Measurements from ENCODE around the gene TLX2. TPM values are rescaled to one million over a fixed set of nuclear protein-coding genes. Genes with fewer than 3 reads are reported as not detected.

Gene TLX2
- total and polyA plus RNA-seq, 3 experiments from 2014 or later, result 0.37 to 0.60 TPM; not detected in 1

GRCh38 chr2:74502147-74502719 is 12.0 kb upstream of the TLX2 start:
- ChIA-PET CTCF (no interaction called here), POLR2A (no interaction called here)
- Mint-ChIP-seq H3K4me3 (peak overlapping the region; percentile 67 to 80 (median 76)), H3K4me1 (peaks cover 51 to 78% (median 60%) of the 10 kb centered on the region in 3 donors), H3K36me3 (peaks cover 7 to 31% (median 21%) of the 10 kb centered on the region in 3 donors), H3K27ac (peak overlapping the region in 3 of 8 donors; percentile 10 to 90 (median 57)), H3K27me3 (peaks cover 41 to 75% of the 10 kb centered on the region in 2 donors), H3K9me3 (peaks cover 0 to 2% (median 0%) of the 10 kb centered on the region in 5 donors)
- no peak for DNase-seq
- H3K4me3 ChIP-seq (ENCODE audit: low read length), result peak overlapping the region; percentile 50
- H3K27me3 ChIP-seq (ENCODE audit: insufficient read depth, low read length, poor library complexity, severe bottlenecking), result peaks cover 20% of the 10 kb centered on the region
- H3K27ac ChIP-seq (ENCODE audit: low read depth, low read length), result peak overlapping the region; percentile 64
- peaks cover 50% of the 10 kb centered on the region for H3K4me1 ChIP-seq (ENCODE audit: insufficient read depth, low read length)
- H3K36me3 ChIP-seq (ENCODE audit: insufficient read depth, low read length), result peaks cover 9% of the 10 kb centered on the region
- no peaks in the 10 kb centered on the region for H3K9me3 ChIP-seq (ENCODE audit: low read length)

GRCh38 chr2:74502720-74503505 is 11.3 kb upstream of the TLX2 start:
- peaks cover 45 to 75% of the 10 kb centered on the region in 2 donors for H3K27me3 Mint-ChIP-seq
- CTCF ChIA-PET, result interaction anchor here (0.9 to 2.1 kb wide), 5 partner anchors 16 to 29 kb away, joined by 3 to 10 read pairs (median 5); partner anchors contain the start of genes AUP1, CCDC142, HTRA2 and TTC31
- H3K9me3 ChIP-seq (ENCODE audit: low read length), result no peaks in the 10 kb centered on the region
- peaks cover 9% of the 10 kb centered on the region for H3K36me3 ChIP-seq (ENCODE audit: insufficient read depth, low read length)
- peak in 1 of 5 donors; percentile 14 for DNase-seq
- H3K27me3 ChIP-seq (ENCODE audit: insufficient read depth, low read length, poor library complexity, severe bottlenecking), result peaks cover 20% of the 10 kb centered on the region
- H3K4me3 Mint-ChIP-seq, result peak overlapping the region; percentile 67 to 80 (median 76)
- POLR2A ChIA-PET, result interaction anchor here (0.5 to 2.4 kb wide), 4 partner anchors 10 to 32 kb away, joined by 3 to 7 read pairs (median 4); partner anchors contain the start of gene DQX1
- H3K9me3 Mint-ChIP-seq, result peaks cover 0 to 4% (median 0%) of the 10 kb centered on the region in 5 donors
- H3K27ac ChIP-seq (ENCODE audit: low read depth, low read length), result peak overlapping the region; percentile 64
- H3K4me3 ChIP-seq (ENCODE audit: low read length), result peak overlapping the region; percentile 50
- peaks cover 9 to 36% (median 24%) of the 10 kb centered on the region in 3 donors for H3K36me3 Mint-ChIP-seq
- H3K27ac Mint-ChIP-seq, result peak overlapping the region in 4 of 8 donors; percentile 5 to 66 (median 43)
- peaks cover 47% of the 10 kb centered on the region for H3K4me1 ChIP-seq (ENCODE audit: insufficient read depth, low read length)
- H3K4me1 Mint-ChIP-seq, result peaks cover 50 to 79% (median 65%) of the 10 kb centered on the region in 3 donors

DNA sequence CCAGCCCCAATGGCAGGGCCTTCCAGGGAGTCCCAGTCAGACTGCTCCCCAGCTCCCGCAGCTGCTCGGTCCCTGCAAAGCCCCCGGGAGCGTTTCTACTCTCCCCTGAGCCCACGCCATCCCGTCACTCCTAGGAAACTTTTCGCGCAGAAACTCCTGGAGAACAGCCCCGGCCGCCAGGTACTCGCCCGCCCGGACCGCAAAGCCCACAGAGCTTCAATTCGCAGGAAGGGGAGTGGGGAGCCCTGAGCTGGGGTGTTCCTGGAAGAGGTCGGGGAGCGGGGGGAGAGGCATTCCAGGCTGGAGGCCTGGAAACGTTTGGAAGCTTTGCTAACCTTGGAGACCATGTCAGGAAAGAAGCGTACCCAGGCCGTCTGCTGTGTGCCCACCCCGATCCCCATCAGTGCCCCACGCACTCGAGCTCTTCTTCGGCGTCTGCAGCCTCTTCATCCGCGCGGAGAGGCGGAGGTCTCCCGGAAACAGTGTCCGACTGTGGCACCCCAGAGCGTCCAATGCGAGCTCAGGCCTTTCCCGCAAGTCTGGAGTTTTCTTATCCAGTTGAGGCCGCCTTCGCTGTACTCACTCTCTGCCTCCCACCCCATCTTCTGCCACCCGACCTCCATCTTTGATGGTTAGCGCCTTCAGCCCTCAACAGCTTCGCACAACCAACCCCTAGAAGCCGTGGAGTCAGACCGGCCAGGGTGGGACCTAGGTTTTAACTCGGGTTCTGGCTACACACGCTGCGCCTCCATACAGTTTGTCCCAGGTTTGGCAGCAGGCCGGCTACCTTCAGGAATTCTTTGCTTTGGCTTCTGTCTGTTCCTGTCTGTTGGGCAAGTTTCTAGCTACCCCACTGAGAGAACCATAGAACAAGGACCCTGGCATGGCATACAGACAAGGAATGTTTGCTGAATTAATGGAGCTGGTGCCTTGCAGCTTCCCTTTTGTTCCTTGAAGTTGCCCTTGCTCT is 10.5 kb upstream of the TLX2 start:
- ChIA-PET CTCF (interaction anchor here (0.9 to 2.1 kb wide), 5 partner anchors 17 to 28 kb away, joined by 3 to 10 read pairs (median 5); partner anchors contain the start of genes AUP1, CCDC142, HTRA2 and TTC31), POLR2A (interaction anchor here (0.9 to 2.4 kb wide), 5 partner anchors 9 to 31 kb away, joined by 3 to 7 read pairs (median 3); partner anchors contain the start of genes AUP1, DQX1, HTRA2 and MRPL53)
- Histone ChIP-seq H3K27me3 (ENCODE audit: insufficient read depth, low read length, poor library complexity, severe bottlenecking) (peaks cover 15% of the 10 kb centered on the region), H3K27ac (ENCODE audit: low read depth, low read length) (peak overlapping the region; percentile 64), H3K4me1 (ENCODE audit: insufficient read depth, low read length) (peaks cover 46% of the 10 kb centered on the region), H3K4me3 (ENCODE audit: low read length) (peak overlapping the region; percentile 50), H3K9me3 (ENCODE audit: low read length) (no peaks in the 10 kb centered on the region), H3K36me3 (ENCODE audit: insufficient read depth, low read length) (peaks cover 9% of the 10 kb centered on the region)
- H3K27ac Mint-ChIP-seq, result peak overlapping the region in 1 of 8 donors; percentile 57
- peaks cover 49 to 79% (median 67%) of the 10 kb centered on the region in 3 donors for H3K4me1 Mint-ChIP-seq
- no peak for DNase-seq
- peaks cover 39 to 69% of the 10 kb centered on the region in 2 donors for H3K27me3 Mint-ChIP-seq
- H3K9me3 Mint-ChIP-seq, result peaks cover 0 to 4% (median 0%) of the 10 kb centered on the region in 5 donors
- peak overlapping the region; percentile 72 to 80 (median 76) for H3K4me3 Mint-ChIP-seq
- H3K36me3 Mint-ChIP-seq, result peaks cover 10 to 33% (median 24%) of the 10 kb centered on the region in 3 donors

GRCh38 chr2:74504591-74504990 is 9.7 kb upstream of the TLX2 start:
- H3K27me3 ChIP-seq (ENCODE audit: insufficient read depth, low read length, poor library complexity, severe bottlenecking), result peaks cover 10% of the 10 kb centered on the region
- H3K4me3 Mint-ChIP-seq, result peak overlapping the region in 6 of 7 donors; percentile 21 to 73 (median 56)
- H3K9me3 Mint-ChIP-seq, result peaks cover 0 to 4% (median 0%) of the 10 kb centered on the region in 5 donors

DNA sequence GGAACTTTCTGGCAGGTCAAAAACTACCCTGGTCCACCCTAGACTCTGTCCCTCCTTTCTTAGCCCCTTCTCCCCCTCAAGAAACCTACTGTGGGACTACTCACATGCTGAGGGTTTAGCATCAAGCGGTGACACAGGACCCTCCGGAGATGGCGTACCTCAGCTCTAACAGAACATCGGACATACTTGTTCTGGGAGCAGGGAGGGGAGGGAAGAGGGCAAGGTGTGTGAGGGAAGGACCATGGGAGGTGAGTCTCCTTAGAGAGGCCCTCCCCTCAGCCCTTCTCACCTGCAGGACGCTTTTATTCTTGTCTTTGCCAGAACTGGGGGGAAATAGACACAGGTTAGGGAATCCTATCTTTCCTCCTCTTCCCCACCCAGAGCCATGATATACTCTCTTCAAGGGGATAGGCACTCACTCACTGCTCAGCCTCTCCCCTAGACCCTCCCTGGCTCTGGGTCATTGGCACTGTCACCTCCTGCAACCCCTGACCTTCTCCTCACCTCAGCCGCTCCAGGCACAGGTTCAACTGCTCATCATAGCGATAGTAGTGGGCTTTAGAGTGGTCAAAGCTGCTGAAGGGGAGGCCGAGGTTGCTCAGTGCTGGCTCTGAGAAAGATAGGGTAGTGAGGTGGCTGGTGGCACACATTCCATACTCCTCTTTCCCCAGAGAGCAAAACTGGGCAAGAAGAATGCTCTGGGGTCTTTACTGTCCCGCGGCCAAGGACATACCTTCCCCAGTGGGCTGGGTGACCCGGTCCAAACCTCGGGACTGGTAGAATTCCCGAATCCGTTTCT is 8.6 kb upstream of the TLX2 start:
- no peaks in the 10 kb centered on the region for H3K9me3 ChIP-seq (ENCODE audit: low read length)
- POLR2A ChIA-PET, result interaction anchor here (0.9 to 2.4 kb wide), 3 partner anchors 7 to 33 kb away, joined by 3 to 7 read pairs (median 3); partner anchors contain the start of gene MRPL53
- H3K4me3 Mint-ChIP-seq, result peak overlapping the region in 5 of 7 donors; percentile 25 to 100 (median 59)
- no peak overlapping the region for H3K27ac ChIP-seq (ENCODE audit: low read depth, low read length)
- H3K27me3 Mint-ChIP-seq, result peaks cover 29 to 62% of the 10 kb centered on the region in 2 donors
- H3K4me1 ChIP-seq (ENCODE audit: insufficient read depth, low read length), result peaks cover 38% of the 10 kb centered on the region
- peaks cover 44 to 68% (median 64%) of the 10 kb centered on the region in 3 donors for H3K4me1 Mint-ChIP-seq
- DNase-seq, result no peak
- peaks cover 10 to 33% (median 24%) of the 10 kb centered on the region in 3 donors for H3K36me3 Mint-ChIP-seq
- no peak overlapping the region for H3K4me3 ChIP-seq (ENCODE audit: low read length)
- H3K27me3 ChIP-seq (ENCODE audit: insufficient read depth, low read length, poor library complexity, severe bottlenecking), result peaks cover 10% of the 10 kb centered on the region
- H3K36me3 ChIP-seq (ENCODE audit: insufficient read depth, low read length), result peaks cover 9% of the 10 kb centered on the region
- CTCF ChIA-PET, result interaction anchor here (1.2 to 2.1 kb wide), 3 partner anchors 10 to 33 kb away, joined by 3 to 6 read pairs (median 4); partner anchors contain the start of genes CCDC142, MRPL53 and TTC31
- H3K27ac Mint-ChIP-seq, result peak overlapping the region in 2 of 8 donors; percentile 50 to 54
- peaks cover 0 to 4% (median 0%) of the 10 kb centered on the region in 5 donors for H3K9me3 Mint-ChIP-seq

More at GRCh38 chr2:74504591-74504990, 9.7 kb upstream of the TLX2 start:
- POLR2A ChIA-PET, result interaction anchor here (1.5 to 2.4 kb wide), 2 partner anchors 8 to 32 kb away, joined by 3 to 7 read pairs; partner anchors contain the start of gene MRPL53
- H3K27me3 Mint-ChIP-seq, result peaks cover 34 to 65% of the 10 kb centered on the region in 2 donors
- H3K36me3 ChIP-seq (ENCODE audit: insufficient read depth, low read length), result peaks cover 9% of the 10 kb centered on the region
- H3K27ac Mint-ChIP-seq, result peak overlapping the region in 1 of 8 donors; percentile 54
- H3K4me3 ChIP-seq (ENCODE audit: low read length), result no peak overlapping the region
- H3K4me1 ChIP-seq (ENCODE audit: insufficient read depth, low read length), result peaks cover 38% of the 10 kb centered on the region
- peaks cover 44 to 74% (median 64%) of the 10 kb centered on the region in 3 donors for H3K4me1 Mint-ChIP-seq
- CTCF ChIA-PET, result interaction anchor here (1.8 to 2.1 kb wide), 3 partner anchors 9 to 27 kb away, joined by 5 to 10 read pairs (median 6); partner anchors contain the start of genes CCDC142 and TTC31
- no peak for DNase-seq
- peak overlapping the region; percentile 16 for H3K27ac ChIP-seq (ENCODE audit: low read depth, low read length)
- peaks cover 10 to 33% (median 24%) of the 10 kb centered on the region in 3 donors for H3K36me3 Mint-ChIP-seq
- H3K9me3 ChIP-seq (ENCODE audit: low read length), result no peaks in the 10 kb centered on the region

DNA sequence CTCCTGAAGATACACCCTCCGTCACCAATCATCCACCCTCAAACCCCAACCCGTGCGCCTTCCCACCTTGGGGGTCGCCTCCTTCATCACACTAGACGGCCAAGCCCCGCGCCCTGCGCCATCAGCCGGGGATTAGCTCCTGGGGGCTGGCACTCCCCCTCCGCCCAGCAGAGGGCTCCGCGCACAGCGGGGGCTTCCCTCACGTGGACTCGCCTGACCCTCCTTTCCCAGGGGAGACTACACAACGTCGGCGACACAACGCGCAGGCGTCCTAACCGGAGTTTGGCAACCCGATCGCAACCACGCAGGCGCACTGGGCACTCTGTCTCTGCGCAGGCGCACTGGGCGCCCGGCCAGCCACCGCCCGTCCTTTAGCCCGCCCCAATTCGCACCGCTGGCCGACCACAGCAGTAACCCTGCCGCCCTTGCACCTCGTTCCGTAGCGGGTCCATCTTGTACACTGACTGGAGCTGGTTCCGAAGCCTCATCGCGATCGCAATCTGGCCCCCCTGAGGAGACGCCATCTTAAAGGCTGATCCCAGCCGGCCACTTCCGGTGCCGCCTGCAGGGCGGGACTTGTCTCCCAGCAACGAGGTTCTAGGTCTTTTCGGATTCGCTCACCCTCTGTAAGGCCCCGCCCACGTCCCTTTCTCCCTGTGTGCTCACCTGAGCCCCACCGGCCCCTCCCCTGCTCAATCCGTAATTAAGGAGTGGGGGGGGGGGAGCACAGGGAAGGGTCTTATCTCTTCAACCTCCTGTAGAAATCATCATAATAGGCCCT is 6.9 kb upstream of the TLX2 start, which contains the start of gene PCGF1:
Gene PCGF1, minus strand, starts transcription at position 551 of the 781 bp plus-strand sequence. Its CDS starts 27 bp downstream, at position 524.
- CTCF ChIA-PET, result interaction anchor here (1.2 to 2.4 kb wide), 4 partner anchors 24 to 35 kb away, joined by 3 to 7 read pairs (median 4); partner anchors contain the start of genes CCDC142, MRPL53 and TTC31
- POLR2A ChIA-PET, result interaction anchor here (0.5 to 1.9 kb wide), 4 partner anchors 9 to 297 kb away, joined by 3 to 10 read pairs (median 4); partner anchors contain the start of genes AUP1, HTRA2 and WBP1
- peak within 1 kb of the TSS; percentile 100 for H3K4me3 ChIP-seq (ENCODE audit: low read length)
- peaks cover 38% of the 10 kb centered on the region for H3K4me1 ChIP-seq (ENCODE audit: insufficient read depth, low read length)
- Mint-ChIP-seq H3K4me3 (peak within 1 kb of the TSS; percentile 95 to 100 (median 100)), H3K4me1 (peaks cover 40 to 63% (median 59%) of the 10 kb centered on the region in 3 donors), H3K36me3 (peaks cover 10 to 33% (median 24%) of the 10 kb centered on the region in 3 donors), H3K27me3 (peaks cover 31 to 57% of the 10 kb centered on the region in 2 donors), H3K9me3 (peaks cover 0 to 4% (median 0%) of the 10 kb centered on the region in 5 donors), H3K27ac (peak within 1 kb of the TSS; percentile 95 to 100 (median 100))
- peaks cover 9% of the 10 kb centered on the region for H3K27me3 ChIP-seq (ENCODE audit: insufficient read depth, low read length, poor library complexity, severe bottlenecking)
- peak; percentile 97 to 99 (median 98) for DNase-seq
- H3K9me3 ChIP-seq (ENCODE audit: low read length), result no peaks in the 10 kb centered on the region
- peaks cover 9% of the 10 kb centered on the region for H3K36me3 ChIP-seq (ENCODE audit: insufficient read depth, low read length)
- H3K27ac ChIP-seq (ENCODE audit: low read depth, low read length), result peak within 1 kb of the TSS; percentile 96
